Left lung (tissue), 10 donors: ENCODE data around the gene HDAC4. TPM values are rescaled to one million over a fixed set of nuclear protein-coding genes. Genes with fewer than 3 reads are reported as not detected.

Source experiments
- ATAC-seq: fragments of 200-7000 bp; cut with Tn5 transposase; one replicate; pipeline ENCODE4 v1.9.1; 2020; ENCODE audit warnings: moderate library complexity
- DNase-seq, 4 donors: peaks; one replicate each; pipeline ENCODE4 v3.0.0-alpha.2; 2013 to 2020
- H3K27ac ChIP-seq, 2 donors: fragments of 200-600 bp; sonication (generic) in 1 of 2; one replicate each; pipeline versions ENCODE4 v1.5.0 to v1.8.0; 2020 to 2021
- H3K27me3 ChIP-seq, 2 donors: fragments of 200-600 bp; sonication (generic) in 1 of 2; one replicate each; pipeline versions ENCODE4 v1.5.0 to v1.8.0; 2020 to 2021
- H3K36me3 ChIP-seq, 2 donors: fragments of 200-600 bp; sonication (generic) in 1 of 2; one replicate each; pipeline versions ENCODE4 v1.5.0 to v1.8.0; 2020 to 2021
- H3K4me1 ChIP-seq, 2 donors: fragments of 200-600 bp; one replicate each; pipeline ENCODE4 v1.8.0; 2021
- H3K4me3 ChIP-seq, 2 donors: fragments of 200-600 bp; sonication (generic) in 1 of 2; one replicate each; pipeline versions ENCODE4 v1.5.0 to v1.8.0; 2020 to 2021; ENCODE audit warnings: mild to moderate bottlenecking in 1 of 2
- H3K9me3 ChIP-seq, 2 donors: fragments of 200-600 bp; sonication (generic) in 1 of 2; one replicate each; pipeline versions ENCODE4 v1.5.0 to v1.8.0; 2020 to 2021
- CTCF ChIP-seq, 2 donors: fragments of 200-600 bp; sonication (generic) in 1 of 2; IDR thresholded peaks; one replicate each; pipeline versions ENCODE4 v1.5.0 to v1.8.0; 2021; ENCODE audit warnings: antibody characterized with exemption in 2 of 2
- intact Hi-C, 2 donors: fragments of 100-400 bp; cut with DNase I; formaldehyde crosslinking; loops; one replicate each; pipeline versions ENCODE4 v1.11.2 to v1.14.2; 2022
- polyA plus RNA-seq, 6 donors: library from polyadenylated mRNA; unstranded; fragments of 120-200 nt; gene quantifications; one replicate each; pipeline ENCODE4 v1.2.1, GENCODE V29; 2013; ENCODE audit not compliant: insufficient read length in 6 of 6
- total RNA-seq, 2 donors: library from RNA; stranded (reverse); fragmentation: NEBNext Ultra II Directional; extraction: Animal tissue kit (Norgen Biotek cat#: 25700); gene quantifications; one replicate each; pipeline ENCODE4 v1.2.1, GENCODE V29; 2021
- donor health status: DM: no; HTN: yes; CAD: no.
- donor health status: DM: no; HTN: no; CAD: no.

HDAC4 gene
- total and polyA plus RNA-seq, 8 donors = 9.9 to 36.8 (median 12.8) TPM

- peaks cover 0 to 39% of the 10 kb centered on the region in 2 donors for H3K9me3 ChIP-seq
- H3K4me1 ChIP-seq = no peaks in the 10 kb centered on the region
- ATAC-seq = no peak
- H3K27ac ChIP-seq = no peak overlapping the region
- intact Hi-C loops = no loop called here
- H3K4me3 ChIP-seq = no peak overlapping the region
- peak in 1 of 4 donors; percentile 22 for DNase-seq
- TF ChIP-seq CTCF (IDR thresholded peaks at IDR 0.05) = no peak
- no peaks in the 10 kb centered on the region for H3K27me3 ChIP-seq
- H3K36me3 ChIP-seq = peaks cover 0 to 73% of the 10 kb centered on the region in 2 donors
Measured at GRCh38 chr2:239175181-239175580, 225.6 kb downstream of the HDAC4 start.

GRCh38 chr2:239173301-239173700 is 227.5 kb downstream of the HDAC4 start:
- H3K4me3 ChIP-seq = no peak overlapping the region
- peaks cover 0 to 72% of the 10 kb centered on the region in 2 donors for H3K36me3 ChIP-seq
- ATAC-seq (no peak), DNase-seq (no peak)
- no peaks in the 10 kb centered on the region for H3K4me1 ChIP-seq
- no peak overlapping the region for H3K27ac ChIP-seq
- intact Hi-C loops = no loop called here
- no peaks in the 10 kb centered on the region for H3K27me3 ChIP-seq
- peaks cover 0 to 39% of the 10 kb centered on the region in 2 donors for H3K9me3 ChIP-seq
- no peak for TF ChIP-seq CTCF (IDR thresholded peaks at IDR 0.05)

GRCh38 chr2:239171643-239172042 is 229.2 kb downstream of the HDAC4 start:
- H3K4me1 ChIP-seq = no peaks in the 10 kb centered on the region

GRCh38 chr2:239169311-239170048 is 231.3 kb downstream of the HDAC4 start:
- Histone ChIP-seq H3K4me1 (peaks cover 0 to 6% of the 10 kb centered on the region in 2 donors), H3K36me3 (peaks cover 0 to 58% of the 10 kb centered on the region in 2 donors), H3K4me3 (no peak overlapping the region), H3K9me3 (peaks cover 0 to 34% of the 10 kb centered on the region in 2 donors), H3K27me3 (no peaks in the 10 kb centered on the region), H3K27ac (no peak overlapping the region)
- intact Hi-C loops = no loop called here
- no peak for TF ChIP-seq CTCF (IDR thresholded peaks at IDR 0.05)
- no peak for ATAC-seq
- peak in 2 of 4 donors; percentile 16 to 62 for DNase-seq

More at GRCh38 chr2:239171643-239172042, 229.2 kb downstream of the HDAC4 start:
- H3K27me3 ChIP-seq = no peaks in the 10 kb centered on the region
- H3K4me3 ChIP-seq = no peak overlapping the region
- intact Hi-C loops = no loop called here
- peaks cover 0 to 72% of the 10 kb centered on the region in 2 donors for H3K36me3 ChIP-seq
- H3K27ac ChIP-seq = no peak overlapping the region
- DNase-seq (no peak), ATAC-seq (no peak)
- peaks cover 0 to 39% of the 10 kb centered on the region in 2 donors for H3K9me3 ChIP-seq
- no peak for TF ChIP-seq CTCF (IDR thresholded peaks at IDR 0.05)

- no peak for TF ChIP-seq CTCF (IDR thresholded peaks at IDR 0.05)
- peaks cover 0 to 9% of the 10 kb centered on the region in 2 donors for H3K4me1 ChIP-seq
- peaks cover 0 to 55% of the 10 kb centered on the region in 2 donors for H3K36me3 ChIP-seq
- no peaks in the 10 kb centered on the region for H3K27me3 ChIP-seq
- no peak overlapping the region for H3K27ac ChIP-seq
- no peak overlapping the region for H3K4me3 ChIP-seq
- DNase-seq = peak in 2 of 4 donors; percentile 9 to 56
- intact Hi-C loops = no loop called here
- no peak for ATAC-seq
- H3K9me3 ChIP-seq = peaks cover 0 to 31% of the 10 kb centered on the region in 2 donors
Measured at GRCh38 chr2:239168575-239168974, 232.2 kb downstream of the HDAC4 start.
